Measurements from ENCODE around the gene LAPTM5. TPM values are rescaled to one million over a fixed set of nuclear protein-coding genes. Genes with fewer than 3 reads are reported as not detected.
A peak's percentile ranks its signal among the peaks of the same experiment; 100 is the strongest.

Gene LAPTM5
- total and polyA plus RNA-seq, 2 of the 8 experiments (the other 6 are each of a cell fraction or from before 2014, with no cell fraction given) = 0.37 to 1.4 TPM

DNA sequence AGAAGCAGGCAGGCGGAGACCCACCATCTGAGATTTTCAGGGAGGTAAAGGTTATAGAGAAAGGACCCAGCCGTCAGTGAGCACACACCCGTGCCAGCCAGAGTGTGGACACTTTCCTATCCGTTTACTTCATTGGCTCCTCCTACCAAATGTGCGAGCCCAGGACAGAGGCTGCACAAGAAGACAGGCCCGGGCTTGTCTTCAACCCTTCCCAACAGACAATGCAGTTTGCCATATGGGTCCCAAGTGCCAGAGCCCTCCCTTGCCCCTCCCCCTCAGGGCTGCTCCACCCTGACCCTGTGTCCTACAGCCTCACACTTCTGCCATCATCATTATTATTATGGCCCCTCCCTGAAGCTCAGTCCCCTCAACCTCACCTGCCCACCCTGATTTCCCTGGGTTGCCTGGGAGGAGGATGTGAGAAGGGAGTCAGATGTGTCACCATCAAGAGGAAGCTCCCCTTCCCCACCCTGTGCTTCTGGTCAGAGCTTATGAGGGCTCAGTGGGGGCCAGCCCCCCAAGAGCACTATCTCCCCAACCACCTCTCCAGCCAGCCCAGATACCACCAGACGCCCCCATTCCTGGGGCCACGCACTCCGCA, 9.4 kb downstream of the LAPTM5 start:
- Histone ChIP-seq H3K23me2 (ENCODE audit: low read depth, low read length) (no peaks in the 10 kb centered on the region; the same call in 1 of the 2 replicates), H3K18ac (ENCODE audit: extremely low read depth, low read length) (peak overlapping the region; percentile 44), H3K4me1 (replicated peaks in 1 of 4; ENCODE audit: control insufficient read depth in 3 of 4, insufficient read depth in 4 of 4, low read length in 3 of 4) (peaks cover 0 to 19% (median 3%) of the 10 kb centered on the region in 4 experiments; a peak in 6 of 7 replicates), H3K79me1 (ENCODE audit: low read depth, low read length) (no peaks in the 10 kb centered on the region), H3K27me3 (replicated peaks in 1 of 4; ENCODE audit: control insufficient read depth in 3 of 4, extremely low read depth in 1 of 4, insufficient read depth in 3 of 4, low read length in 3 of 4) (no peaks in the 10 kb centered on the region; a peak in 1 of 7 replicates), H2BK120ac (replicated peaks; ENCODE audit: low read depth, low read length) (peak overlapping the region; percentile 67), H3K14ac (ENCODE audit: insufficient read length) (no peak overlapping the region), H2BK5ac (ENCODE audit: low read depth, low read length) (peak overlapping the region; percentile 82), H3K79me2 (ENCODE audit: control insufficient read depth in 1 of 2, insufficient read depth in 2 of 2, low read length in 2 of 2) (no peaks in the 10 kb centered on the region), H3K9ac (replicated peaks in 1 of 4; ENCODE audit: extremely low read depth in 1 of 4, low read depth in 3 of 4, low read length in 3 of 4) (no peak overlapping the region), H3K4ac (replicated peaks; ENCODE audit: insufficient read length, low read depth, low read length) (peak overlapping the region; percentile 41), H2AK5ac (ENCODE audit: low read depth, low read length) (no peak overlapping the region), H4K8ac (ENCODE audit: extremely low read depth, insufficient read depth, low read length) (no peak overlapping the region), H4K91ac (replicated peaks; ENCODE audit: insufficient read length, low read length) (peak overlapping the region; percentile 91), H2AFZ (ENCODE audit: low read length) (no peak overlapping the region), H3K56ac (replicated peaks; ENCODE audit: insufficient read length, low read depth, low read length) (no peak overlapping the region), H4K20me1 (replicated peaks in 1 of 2; ENCODE audit: control insufficient read depth in 1 of 2, insufficient read depth in 2 of 2, low read length in 2 of 2) (no peaks in the 10 kb centered on the region), H3K36me3 (ENCODE audit: control insufficient read depth in 2 of 4, insufficient read depth in 4 of 4, low read length in 3 of 4) (no peaks in the 10 kb centered on the region), H4K5ac (ENCODE audit: insufficient read length, low read depth, low read length) (peak overlapping the region; percentile 10), H2BK20ac (ENCODE audit: low read length) (peak overlapping the region; percentile 95), H3K27ac (ENCODE audit: low read depth, low read length) (no peak overlapping the region), H3K4me3 (ENCODE audit: extremely low read depth in 1 of 4, insufficient read depth in 2 of 4, low read depth in 3 of 4, low read length in 4 of 4) (no peak overlapping the region), H3K4me2 (ENCODE audit: insufficient read depth in 1 of 2, low read depth in 2 of 2, low read length in 2 of 2) (no peak overlapping the region), H2BK12ac (ENCODE audit: low read depth, low read length) (peak overlapping the region; percentile 89; the same call in 1 of the 2 replicates), H3K9me3 (ENCODE audit: insufficient read depth in 2 of 2, low read depth in 1 of 2, low read length in 1 of 2) (no peaks in the 10 kb centered on the region), H2BK15ac (ENCODE audit: low read length) (0 out of 2 replicates have a peak overlapping the region, but pooled peaks have one; percentile 18), H3K23ac (ENCODE audit: insufficient read length) (no peak overlapping the region)
- TF ChIP-seq HDAC6 (IDR thresholded peaks at IDR 0.05; ENCODE audit: low read depth, low read length) (no peak), KDM5A (IDR thresholded peaks at IDR 0.05; ENCODE audit: low read length) (no peak), SP1 (IDR thresholded peaks at IDR 0.05; ENCODE audit: low read depth, low read length) (no peak), YY1 (IDR thresholded peaks at IDR 0.05; ENCODE audit: low read depth, low read length) (no peak), CREB1 (IDR thresholded peaks at IDR 0.05) (no peak), ZNF274 (IDR thresholded peaks at IDR 0.05; ENCODE audit: borderline replicate concordance, extremely low read depth, low read length) (no peak)
- TF ChIP-seq, protein P1, sequence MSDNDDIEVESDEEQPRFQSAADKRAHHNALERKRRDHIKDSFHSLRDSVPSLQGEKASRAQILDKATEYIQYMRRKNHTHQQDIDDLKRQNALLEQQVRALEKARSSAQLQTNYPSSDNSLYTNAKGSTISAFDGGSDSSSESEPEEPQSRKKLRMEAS (IDR thresholded peaks at IDR 0.05) = no peak
- CTCF ChIA-PET (ENCODE audit: partially characterized antibody) = interaction anchor here (1.9 to 55.1 kb wide), 4 partner anchors 8 to 180 kb away, joined by 5 to 1640 read pairs (median 824); partner anchors contain the start of genes LAPTM5 and MATN1
- POLR2A ChIA-PET (ENCODE audit: partially characterized antibody) = no interaction called here
- 91% methylated on average over 9 of the region's 9 CpGs; no CpG with 5 or more reads in 1 of the 2 experiments for WGBS, 2 experiments (ENCODE audit: extremely low coverage in 1 of 2, insufficient coverage in 1 of 2, insufficient read length in 1 of 2, insufficient replicate concordance in 2 of 2, low coverage in 1 of 2, low lambda C conversion rate in 2 of 2, missing lambda C conversion rate in 1 of 2)
- FAIRE-seq = no peak
- no peak for DNase-seq (ENCODE audit: low read depth in 1 of 2, low spot score in 2 of 2)
